Naive thymus-derived CD8-positive, alpha-beta T cell (primary cell): ENCODE results near the gene NCKAP5. TPM values are rescaled to one million over a fixed set of nuclear protein-coding genes. Genes with fewer than 3 reads are reported as not detected.
"Not testable (repeated sequence)": the region's sequence is repeated elsewhere in the genome, so short reads cannot be mapped to it uniquely, and the experiment has no call there.

Experiments
- ATAC-seq, 2 donors: fragments of 150-1000 bp; cut with Tn5 transposase in 1 of 2; sonication (Bioruptor Pico), chemical (Tn5 transposase) in 1 of 2; 1 replicate in 1 of 2; 2 replicates in 1 of 2; pipeline ENCODE4 v1.10.0; 2021; ENCODE audit warnings: mild to moderate bottlenecking in 2 of 2, moderate library complexity in 2 of 2
- POLR2A ChIA-PET: fragments of 350-600 bp; sonication (Branson Sonifier 250); formaldehyde crosslinking; loops from one replicate; lab custom pipeline; 2021; ENCODE audit warnings: antibody characterized with exemption; lab: Charles Lee
- DNase-seq, 10 donors: peaks; one replicate each; pipeline versions ENCODE4 v3.0.0 to v3.0.0-alpha.2; 2020 to 2022
- H3K27ac Mint-ChIP-seq, 10 donors: one replicate each; pipeline ENCODE4 v1.8.0; 2020 to 2022; ENCODE audit warnings: mild to moderate bottlenecking in 10 of 10, mixed read lengths in 10 of 10, moderate library complexity in 4 of 10, inconsistent platforms in 1 of 10
- H3K27me3 Mint-ChIP-seq, 5 donors: one replicate each; pipeline ENCODE4 v1.8.0; 2021 to 2022; ENCODE audit warnings: mixed read lengths in 5 of 5
- H3K36me3 Mint-ChIP-seq, 3 donors: one replicate each; pipeline ENCODE4 v1.8.0; 2020 to 2022; ENCODE audit warnings: mixed read lengths in 3 of 3, mild to moderate bottlenecking in 2 of 3, inconsistent platforms in 1 of 3
- H3K4me1 Mint-ChIP-seq, 4 donors: one replicate each; pipeline ENCODE4 v1.8.0; 2021 to 2022; ENCODE audit warnings: mixed read lengths in 4 of 4
- H3K4me3 Mint-ChIP-seq, 10 donors: one replicate each; pipeline ENCODE4 v1.8.0; 2020 to 2022; ENCODE audit warnings: mild to moderate bottlenecking in 10 of 10, mixed read lengths in 10 of 10, moderate library complexity in 6 of 10, inconsistent platforms in 1 of 10
- H3K9me3 Mint-ChIP-seq, 9 donors: one replicate each; pipeline ENCODE4 v1.8.0; 2020 to 2022; ENCODE audit warnings: mixed read lengths in 9 of 9, mild to moderate bottlenecking in 3 of 9, inconsistent platforms in 1 of 9, moderate library complexity in 1 of 9
- polyA plus RNA-seq, 3 donors: library from polyadenylated mRNA; unstranded; fragments of 300-500 nt; fragmentation: Illumina TruSeq; gene quantifications; one replicate each; pipeline ENCODE4 v1.2.3, GENCODE V29; 2021
- total RNA-seq, 8 experiments: library from RNA in 2 of 8; stranded (reverse) in 2 of 8; gene quantifications; one replicate each; pipeline ENCODE4 v1.2.3 and lab custom pipeline; 2021 to 2026

Gene NCKAP5
- total and polyA plus RNA-seq, 5 experiments from 2014 or later: not detected

GRCh38 chr2:132845339-132845738, 722.9 kb downstream of the NCKAP5 start:
- H3K4me1 Mint-ChIP-seq: no peaks in the 10 kb centered on the region
- peaks cover 0 to 5% (median 3%) of the 10 kb centered on the region in 5 donors for H3K27me3 Mint-ChIP-seq
- no peak for ATAC-seq
- no peak overlapping the region for H3K27ac Mint-ChIP-seq
- peaks cover 0 to 3% (median 0%) of the 10 kb centered on the region in 9 donors for H3K9me3 Mint-ChIP-seq
- no peak overlapping the region for H3K4me3 Mint-ChIP-seq
- H3K36me3 Mint-ChIP-seq: no peaks in the 10 kb centered on the region
- POLR2A ChIA-PET: no interaction called here
- DNase-seq: no peak

GRCh38 chr2:132844585-132844984, 723.7 kb downstream of the NCKAP5 start:
- POLR2A ChIA-PET: no interaction called here
- ATAC-seq (no peak), DNase-seq (no peak)
- peaks cover 0 to 5% (median 3%) of the 10 kb centered on the region in 5 donors for H3K27me3 Mint-ChIP-seq
- H3K4me1 Mint-ChIP-seq: no peaks in the 10 kb centered on the region
- H3K4me3 Mint-ChIP-seq: no peak overlapping the region
- no peak overlapping the region for H3K27ac Mint-ChIP-seq
- H3K36me3 Mint-ChIP-seq: no peaks in the 10 kb centered on the region
- peaks cover 0 to 3% (median 0%) of the 10 kb centered on the region in 9 donors for H3K9me3 Mint-ChIP-seq

- ATAC-seq: no peak
- H3K27me3 Mint-ChIP-seq: no peaks in the 10 kb centered on the region
- no peak for DNase-seq
- H3K4me1 Mint-ChIP-seq: no peaks in the 10 kb centered on the region
- POLR2A ChIA-PET: no interaction called here
- H3K36me3 Mint-ChIP-seq: no peaks in the 10 kb centered on the region
- H3K27ac Mint-ChIP-seq: no peak overlapping the region
- H3K9me3 Mint-ChIP-seq: peaks cover 3 to 35% (median 9%) of the 10 kb centered on the region in 9 donors
- H3K4me3 Mint-ChIP-seq: no peak overlapping the region
Measured at GRCh38 chr2:132837769-132838168, 730.5 kb downstream of the NCKAP5 start.

GRCh38 chr2:132830321-132830827, 737.9 kb downstream of the NCKAP5 start:
- H3K36me3 Mint-ChIP-seq: no peaks in the 10 kb centered on the region
- H3K4me3 Mint-ChIP-seq: no peak overlapping the region
- DNase-seq: no peak
- H3K4me1 Mint-ChIP-seq: no peaks in the 10 kb centered on the region
- H3K27ac Mint-ChIP-seq: no peak overlapping the region
- no peak for ATAC-seq
- no peaks in the 10 kb centered on the region for H3K27me3 Mint-ChIP-seq
- POLR2A ChIA-PET: no interaction called here
- peaks cover 0 to 13% (median 7%) of the 10 kb centered on the region in 9 donors for H3K9me3 Mint-ChIP-seq

GRCh38 chr2:132825601-132826000, 742.7 kb downstream of the NCKAP5 start:
- peaks cover 0 to 11% (median 0%) of the 10 kb centered on the region in 9 donors for H3K9me3 Mint-ChIP-seq
- ATAC-seq (no peak), DNase-seq (no peak)
- peaks cover 0 to 3% (median 0%) of the 10 kb centered on the region in 5 donors for H3K27me3 Mint-ChIP-seq
- no peaks in the 10 kb centered on the region for H3K36me3 Mint-ChIP-seq
- POLR2A ChIA-PET: no interaction called here
- no peak overlapping the region for H3K27ac Mint-ChIP-seq
- H3K4me3 Mint-ChIP-seq: no peak overlapping the region
- H3K4me1 Mint-ChIP-seq: no peaks in the 10 kb centered on the region

- H3K27ac Mint-ChIP-seq: no peak overlapping the region
- POLR2A ChIA-PET: no interaction called here
- H3K4me3 Mint-ChIP-seq: no peak overlapping the region
- ATAC-seq (no peak), DNase-seq (no peak)
- peaks cover 0 to 3% (median 0%) of the 10 kb centered on the region in 5 donors for H3K27me3 Mint-ChIP-seq
- H3K36me3 Mint-ChIP-seq: no peaks in the 10 kb centered on the region
- H3K4me1 Mint-ChIP-seq: no peaks in the 10 kb centered on the region
- peaks cover 0 to 11% (median 0%) of the 10 kb centered on the region in 9 donors for H3K9me3 Mint-ChIP-seq
Measured at GRCh38 chr2:132824716-132825115, 743.5 kb downstream of the NCKAP5 start.

GRCh38 chr2:132816234-132816633, 752.0 kb downstream of the NCKAP5 start:
- Mint-ChIP-seq H3K9me3 (peaks cover 0 to 10% (median 0%) of the 10 kb centered on the region in 9 donors), H3K4me1 (no peaks in the 10 kb centered on the region), H3K36me3 (no peaks in the 10 kb centered on the region), H3K27me3 (peaks cover 0 to 16% (median 0%) of the 10 kb centered on the region in 5 donors), H3K27ac (no peak overlapping the region), H3K4me3 (no peak overlapping the region)
- POLR2A ChIA-PET: no interaction called here
- no peak for DNase-seq
- no peak for ATAC-seq

- no peak overlapping the region for H3K27ac Mint-ChIP-seq
- peaks cover 0 to 14% (median 3%) of the 10 kb centered on the region in 9 donors for H3K9me3 Mint-ChIP-seq
- no peaks in the 10 kb centered on the region for H3K4me1 Mint-ChIP-seq
- no peak overlapping the region for H3K4me3 Mint-ChIP-seq
- no peaks in the 10 kb centered on the region for H3K36me3 Mint-ChIP-seq
- no peak for ATAC-seq
- DNase-seq: no peak
- peaks cover 0 to 16% (median 0%) of the 10 kb centered on the region in 5 donors for H3K27me3 Mint-ChIP-seq
- POLR2A ChIA-PET: no interaction called here
Measured at GRCh38 chr2:132815516-132815915, 752.7 kb downstream of the NCKAP5 start.

- peaks cover 0 to 16% (median 0%) of the 10 kb centered on the region in 5 donors for H3K27me3 Mint-ChIP-seq
- no peak overlapping the region for H3K4me3 Mint-ChIP-seq
- H3K9me3 Mint-ChIP-seq: peaks cover 0 to 23% (median 5%) of the 10 kb centered on the region in 9 donors
- H3K36me3 Mint-ChIP-seq: no peaks in the 10 kb centered on the region
- ATAC-seq: no peak
- H3K27ac Mint-ChIP-seq: no peak overlapping the region
- no peaks in the 10 kb centered on the region for H3K4me1 Mint-ChIP-seq
- DNase-seq: no peak
- POLR2A ChIA-PET: no interaction called here
Measured at GRCh38 chr2:132814651-132815050, 753.6 kb downstream of the NCKAP5 start.

- POLR2A ChIA-PET: no interaction called here
- Mint-ChIP-seq H3K36me3 (no peaks in the 10 kb centered on the region), H3K4me3 (no peak overlapping the region), H3K27ac (no peak overlapping the region), H3K27me3 (peaks cover 0 to 16% (median 0%) of the 10 kb centered on the region in 5 donors), H3K4me1 (no peaks in the 10 kb centered on the region), H3K9me3 (peaks cover 0 to 35% (median 13%) of the 10 kb centered on the region in 9 donors)
- ATAC-seq: no peak
- no peak for DNase-seq
Measured at GRCh38 chr2:132813422-132813821, 754.8 kb downstream of the NCKAP5 start.

- Mint-ChIP-seq H3K36me3 (peaks cover 0 to 8% (median 0%) of the 10 kb centered on the region in 3 donors), H3K27me3 (peaks cover 0 to 16% (median 0%) of the 10 kb centered on the region in 5 donors), H3K27ac (no peak overlapping the region), H3K4me3 (no peak overlapping the region), H3K4me1 (no peaks in the 10 kb centered on the region), H3K9me3 (peaks cover 0 to 53% (median 20%) of the 10 kb centered on the region in 9 donors)
- DNase-seq: no peak
- ATAC-seq: no peak
- POLR2A ChIA-PET: no interaction called here
Measured at GRCh38 chr2:132811148-132811915, 756.9 kb downstream of the NCKAP5 start.

- H3K4me1 Mint-ChIP-seq, H3K4me3 Mint-ChIP-seq, DNase-seq, ATAC-seq, H3K36me3 Mint-ChIP-seq, H3K27ac Mint-ChIP-seq, POLR2A ChIA-PET: not testable (repeated sequence)
- H3K27me3 Mint-ChIP-seq: peaks cover 0 to 16% (median 0%) of the 10 kb centered on the region in 5 donors
- peaks cover 0 to 56% (median 19%) of the 10 kb centered on the region in 9 donors for H3K9me3 Mint-ChIP-seq
Measured at GRCh38 chr2:132809962-132810361, 758.3 kb downstream of the NCKAP5 start.

GRCh38 chr2:132804051-132804450, 764.2 kb downstream of the NCKAP5 start:
- H3K9me3 Mint-ChIP-seq: peaks cover 0 to 36% (median 13%) of the 10 kb centered on the region in 9 donors
- no peak for ATAC-seq
- no peaks in the 10 kb centered on the region for H3K4me1 Mint-ChIP-seq
- H3K27ac Mint-ChIP-seq: no peak overlapping the region
- DNase-seq: no peak
- POLR2A ChIA-PET: no interaction called here
- H3K4me3 Mint-ChIP-seq: no peak overlapping the region
- H3K27me3 Mint-ChIP-seq: no peaks in the 10 kb centered on the region
- peaks cover 0 to 8% (median 0%) of the 10 kb centered on the region in 3 donors for H3K36me3 Mint-ChIP-seq
